Measurements from ENCODE around the gene CDHR2.

CDHR2 gene

DNA sequence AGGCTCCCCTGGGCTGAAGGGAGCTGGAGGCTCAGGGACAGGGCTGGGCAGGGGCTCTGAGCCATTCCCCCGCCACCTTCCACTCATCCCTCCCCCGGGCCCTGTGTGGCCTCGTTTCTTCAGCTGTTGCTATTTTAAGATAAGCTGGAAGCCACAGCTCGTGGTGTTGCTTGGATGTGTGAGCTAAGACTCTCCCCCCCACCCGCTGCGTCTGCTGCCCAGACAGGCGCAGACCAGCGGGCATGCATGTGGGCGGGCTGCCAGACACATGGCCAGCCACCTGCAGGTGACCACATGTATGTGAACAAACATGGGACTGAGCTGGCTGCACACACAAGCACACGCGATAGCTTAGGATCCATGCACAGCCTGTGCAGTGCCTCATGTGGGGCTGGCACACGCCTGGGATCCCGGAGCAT, 72.5 kb downstream of the CDHR2 start:
- Histone ChIP-seq H3K27ac (no peak overlapping the region), H3K27me3 (peaks cover 97% of the 10 kb centered on the region), H3K9me3 (no peaks in the 10 kb centered on the region), H3K36me3 (no peaks in the 10 kb centered on the region), H3K4me3 (ENCODE audit: low read depth in 1 of 2, low read length in 1 of 2) (no peak overlapping the region), H3K4me1 (ENCODE audit: control insufficient read depth in 1 of 2, insufficient read depth in 1 of 2, low read depth in 1 of 2, low read length in 1 of 2) (peaks cover 0 to 12% of the 10 kb centered on the region in 2 experiments)
- TF ChIP-seq, protein P1, sequence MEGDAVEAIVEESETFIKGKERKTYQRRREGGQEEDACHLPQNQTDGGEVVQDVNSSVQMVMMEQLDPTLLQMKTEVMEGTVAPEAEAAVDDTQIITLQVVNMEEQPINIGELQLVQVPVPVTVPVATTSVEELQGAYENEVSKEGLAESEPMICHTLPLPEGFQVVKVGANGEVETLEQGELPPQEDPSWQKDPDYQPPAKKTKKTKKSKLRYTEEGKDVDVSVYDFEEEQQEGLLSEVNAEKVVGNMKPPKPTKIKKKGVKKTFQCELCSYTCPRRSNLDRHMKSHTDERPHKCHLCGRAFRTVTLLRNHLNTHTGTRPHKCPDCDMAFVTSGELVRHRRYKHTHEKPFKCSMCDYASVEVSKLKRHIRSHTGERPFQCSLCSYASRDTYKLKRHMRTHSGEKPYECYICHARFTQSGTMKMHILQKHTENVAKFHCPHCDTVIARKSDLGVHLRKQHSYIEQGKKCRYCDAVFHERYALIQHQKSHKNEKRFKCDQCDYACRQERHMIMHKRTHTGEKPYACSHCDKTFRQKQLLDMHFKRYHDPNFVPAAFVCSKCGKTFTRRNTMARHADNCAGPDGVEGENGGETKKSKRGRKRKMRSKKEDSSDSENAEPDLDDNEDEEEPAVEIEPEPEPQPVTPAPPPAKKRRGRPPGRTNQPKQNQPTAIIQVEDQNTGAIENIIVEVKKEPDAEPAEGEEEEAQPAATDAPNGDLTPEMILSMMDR (IDR thresholded peaks at IDR 0.05), result no peak

- Histone ChIP-seq H3K4me3 (ENCODE audit: low read depth in 1 of 2, low read length in 1 of 2) (no peak overlapping the region), H3K4me1 (ENCODE audit: control insufficient read depth in 1 of 2, insufficient read depth in 1 of 2, low read depth in 1 of 2, low read length in 1 of 2) (peaks cover 0 to 10% of the 10 kb centered on the region in 2 experiments), H3K27me3 (peaks cover 97% of the 10 kb centered on the region), H3K9me3 (no peaks in the 10 kb centered on the region), H3K36me3 (no peaks in the 10 kb centered on the region), H3K27ac (no peak overlapping the region)
- TF ChIP-seq, protein P1 (IDR thresholded peaks at IDR 0.05), result no peak
Measured at GRCh38 chr5:176624142-176624541, 75.0 kb downstream of the CDHR2 start.

- Histone ChIP-seq H3K27me3 (peaks cover 97% of the 10 kb centered on the region), H3K4me1 (ENCODE audit: control insufficient read depth in 1 of 2, insufficient read depth in 1 of 2, low read depth in 1 of 2, low read length in 1 of 2) (peaks cover 0 to 2% of the 10 kb centered on the region in 2 experiments), H3K9me3 (no peaks in the 10 kb centered on the region), H3K36me3 (no peaks in the 10 kb centered on the region), H3K4me3 (ENCODE audit: low read depth in 1 of 2, low read length in 1 of 2) (no peak overlapping the region), H3K27ac (no peak overlapping the region)
- TF ChIP-seq, protein P1 (IDR thresholded peaks at IDR 0.05), result no peak
Measured at GRCh38 chr5:176624938-176625337, 75.8 kb downstream of the CDHR2 start.

DNA sequence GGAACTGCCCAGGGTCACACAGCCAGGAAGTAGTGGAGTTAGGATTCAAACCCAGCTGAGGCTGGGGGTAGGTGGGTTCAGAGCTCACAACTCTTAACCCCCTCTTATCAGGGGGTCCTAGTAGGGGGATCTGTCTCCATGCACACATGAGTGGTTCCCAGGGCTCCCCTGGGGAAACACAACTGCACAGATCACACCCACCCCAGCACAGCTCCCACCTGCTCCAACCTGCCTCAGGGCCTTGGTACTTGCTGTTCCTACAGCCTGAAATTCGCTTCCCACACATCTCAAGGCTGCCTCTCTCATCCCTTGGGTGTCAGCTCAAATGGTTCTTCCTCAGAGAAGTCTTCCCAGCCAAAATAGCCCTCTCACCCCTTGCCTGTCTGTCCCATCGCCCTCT, 76.4 kb downstream of the CDHR2 start:
- Histone ChIP-seq H3K4me1 (ENCODE audit: control insufficient read depth in 1 of 2, insufficient read depth in 1 of 2, low read depth in 1 of 2, low read length in 1 of 2) (no peaks in the 10 kb centered on the region), H3K27me3 (peaks cover 97% of the 10 kb centered on the region)

GRCh38 chr5:176625966-176626875, 77.1 kb downstream of the CDHR2 start:
- TF ChIP-seq, protein P1 (IDR thresholded peaks at IDR 0.05), result no peak
- H3K27me3 ChIP-seq, result peaks cover 97% of the 10 kb centered on the region
- H3K4me3 ChIP-seq (ENCODE audit: low read depth in 1 of 2, low read length in 1 of 2), result no peak overlapping the region
- no peaks in the 10 kb centered on the region for H3K4me1 ChIP-seq (ENCODE audit: control insufficient read depth in 1 of 2, insufficient read depth in 1 of 2, low read depth in 1 of 2, low read length in 1 of 2)
- H3K9me3 ChIP-seq, result no peaks in the 10 kb centered on the region
- H3K36me3 ChIP-seq, result no peaks in the 10 kb centered on the region
- H3K27ac ChIP-seq, result no peak overlapping the region

More for the DNA sequence above, 76.4 kb downstream of the CDHR2 start:
- Histone ChIP-seq H3K4me3 (ENCODE audit: low read depth in 1 of 2, low read length in 1 of 2) (no peak overlapping the region), H3K9me3 (no peaks in the 10 kb centered on the region), H3K36me3 (no peaks in the 10 kb centered on the region), H3K27ac (no peak overlapping the region)
- TF ChIP-seq, protein P1 (IDR thresholded peaks at IDR 0.05), result no peak
